Mucosa of descending colon (tissue), 3 donors: Measurements from ENCODE around the gene SMARCA2. TPM values are rescaled to one million over a fixed set of nuclear protein-coding genes. Genes with fewer than 3 reads are reported as not detected.

Experiments used
- ATAC-seq: fragments of 200-7000 bp; cut with Tn5 transposase; one replicate; pipeline ENCODE4 v1.9.1; 2020; ENCODE audit warnings: mild to moderate bottlenecking, moderate library complexity
- DNase-seq, 3 donors: peaks; one replicate each; pipeline ENCODE4 v3.0.0-alpha.2; 2020
- H3K36me3 ChIP-seq: fragments of 200-600 bp; one replicate; pipeline ENCODE4 v1.8.0; 2021; ENCODE audit warnings: low read depth, mild to moderate bottlenecking
- H3K4me1 ChIP-seq: fragments of 200-600 bp; one replicate; pipeline ENCODE4 v1.8.0; 2021; ENCODE audit warnings: low read depth, mild to moderate bottlenecking
- H3K4me3 ChIP-seq: fragments of 200-600 bp; one replicate; pipeline ENCODE4 v1.8.0; 2021; ENCODE audit warnings: mild to moderate bottlenecking
- H3K9me3 ChIP-seq: fragments of 200-600 bp; one replicate; pipeline ENCODE4 v1.8.0; 2021; ENCODE audit warnings: mild to moderate bottlenecking
- CTCF ChIP-seq: fragments of 200-600 bp; IDR thresholded peaks from one replicate; pipeline ENCODE4 v1.8.0; 2022; ENCODE audit warnings: antibody characterized with exemption, mild to moderate bottlenecking
- intact Hi-C, 2 donors: fragments of 100-400 bp; cut with DNase I in 1 of 2; cut with micrococcal nuclease in 1 of 2; formaldehyde crosslinking; loops; one replicate each; pipeline versions ENCODE4 v1.11.0 to v1.11.1; 2022; cut with DNase I, micrococcal nuclease
- total RNA-seq, 3 donors: library from RNA; stranded (reverse); fragmentation: NEBNext Ultra II Directional in 2 of 3; extraction: Animal tissue kit (Norgen Biotek cat#: 25700) in 2 of 3; gene quantifications; one replicate each; pipeline versions ENCODE4 v1.2.1 to v1.2.4, GENCODE V29; 2021 to 2023
- donor health status: DM: no; HTN: no; CAD: no; lungs with moderate emphysema.
- donor health status: DM: no; HTN: no; CAD: no.
- donor health status: DM: no; HTN: yes; CAD: no.

SMARCA2 gene
- total RNA-seq, 3 donors from 2014 or later, result 105 to 131 (median 117) TPM

- no peak for TF ChIP-seq CTCF
- Histone ChIP-seq H3K4me3 (no peak overlapping the region), H3K36me3 (no peaks in the 10 kb centered on the region), H3K9me3 (no peaks in the 10 kb centered on the region), H3K4me1 (no peaks in the 10 kb centered on the region)
- no peak for ATAC-seq
- DNase-seq, result no peak
- intact Hi-C loops, result no loop called here
Observed at GRCh38 chr9:1977026-1977425, 38.1 kb upstream of the SMARCA2 start.

GRCh38 chr9:1978941-1979340 is 36.2 kb upstream of the SMARCA2 start:
- Histone ChIP-seq H3K4me1 (no peaks in the 10 kb centered on the region), H3K4me3 (no peak overlapping the region), H3K36me3 (no peaks in the 10 kb centered on the region), H3K9me3 (no peaks in the 10 kb centered on the region)
- intact Hi-C loops, result no loop called here
- ATAC-seq (peak; percentile 38), DNase-seq (peak in 1 of 3 donors; percentile 3)
- TF ChIP-seq CTCF, result no peak

GRCh38 chr9:1979741-1980367 is 35.3 kb upstream of the SMARCA2 start:
- TF ChIP-seq CTCF, result no peak
- H3K36me3 ChIP-seq, result no peaks in the 10 kb centered on the region
- DNase-seq (no peak), ATAC-seq (no peak)
- H3K9me3 ChIP-seq, result no peaks in the 10 kb centered on the region
- no peak overlapping the region for H3K4me3 ChIP-seq
- intact Hi-C loops, result no loop called here
- no peaks in the 10 kb centered on the region for H3K4me1 ChIP-seq

- TF ChIP-seq CTCF, result no peak
- no peak for ATAC-seq
- no peak for DNase-seq
Observed at GRCh38 chr9:1980387-1980786, 34.8 kb upstream of the SMARCA2 start.

GRCh38 chr9:1982074-1982473 is 33.1 kb upstream of the SMARCA2 start:
- Histone ChIP-seq H3K36me3 (no peaks in the 10 kb centered on the region), H3K4me1 (no peaks in the 10 kb centered on the region), H3K4me3 (no peak overlapping the region), H3K9me3 (no peaks in the 10 kb centered on the region)
- ATAC-seq, result no peak
- no peak for DNase-seq
- TF ChIP-seq CTCF, result no peak
- intact Hi-C loops, result no loop called here

More at GRCh38 chr9:1980387-1980786, 34.8 kb upstream of the SMARCA2 start:
- Histone ChIP-seq H3K4me1 (no peaks in the 10 kb centered on the region), H3K36me3 (no peaks in the 10 kb centered on the region), H3K9me3 (no peaks in the 10 kb centered on the region), H3K4me3 (no peak overlapping the region)
- intact Hi-C loops, result no loop called here

- H3K9me3 ChIP-seq, result no peaks in the 10 kb centered on the region
- no peak for ATAC-seq
- no peaks in the 10 kb centered on the region for H3K4me1 ChIP-seq
- DNase-seq, result no peak
- H3K36me3 ChIP-seq, result no peaks in the 10 kb centered on the region
- intact Hi-C loops, result no loop called here
- no peak for TF ChIP-seq CTCF
- H3K4me3 ChIP-seq, result no peak overlapping the region
Observed at GRCh38 chr9:1986341-1986740, 28.8 kb upstream of the SMARCA2 start.
